ENCODE data around the gene PTGER4. TPM values are rescaled to one million over a fixed set of nuclear protein-coding genes. Genes with fewer than 3 reads are reported as not detected.
A peak's percentile ranks its signal among the peaks of the same experiment; 100 is the strongest.
"Not testable (repeated sequence)": the region's sequence is repeated elsewhere in the genome, so short reads cannot be mapped to it uniquely, and the experiment has no call there.

The PTGER4 gene
- polyA plus RNA-seq, 4 donors: 6.7 to 29.7 (median 19.1) TPM

DNA sequence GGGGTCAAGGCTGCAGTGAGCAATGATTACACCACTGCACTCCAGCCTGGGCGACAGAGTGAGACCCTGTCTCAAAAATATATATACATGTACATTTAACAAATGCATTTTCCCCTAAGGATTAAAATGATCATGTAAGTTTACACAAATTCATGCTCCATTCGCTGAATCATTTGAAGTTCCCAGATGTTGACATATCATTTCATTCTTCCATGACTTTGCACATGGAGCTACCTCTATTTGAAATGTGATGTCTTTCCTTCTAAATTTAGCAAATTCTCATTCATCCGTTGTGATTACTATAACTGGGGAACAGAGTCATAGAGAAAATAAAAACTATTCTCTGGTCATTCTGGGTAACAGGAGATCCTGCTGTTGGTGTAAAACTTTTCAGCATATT is 10.6 kb downstream of the PTGER4 start:
- peaks cover 0 to 7% of the 10 kb centered on the region in 2 donors for H3K9me3 ChIP-seq (ENCODE audit: control insufficient read depth in 2 of 2, insufficient read depth in 1 of 2, low read depth in 1 of 2, low read length in 1 of 2)
- H3K27me3 ChIP-seq (ENCODE audit: control insufficient read depth in 3 of 3, insufficient read depth in 3 of 3, low read length in 3 of 3): no peaks in the 10 kb centered on the region
- WGBS, 3 donors: 58 to 65% (median 63%) methylated on average over 3 of the region's 3 CpGs
- H3K4me3 ChIP-seq (ENCODE audit: low read depth in 1 of 3, low read length in 3 of 3): no peak overlapping the region
- peaks cover 0 to 4% (median 0%) of the 10 kb centered on the region in 3 donors for H3K4me1 ChIP-seq (ENCODE audit: control insufficient read depth in 3 of 3, insufficient read depth in 2 of 3, low read depth in 1 of 3, low read length in 2 of 3)
- peaks cover 10 to 27% (median 21%) of the 10 kb centered on the region in 3 donors for H3K36me3 ChIP-seq (ENCODE audit: control insufficient read depth in 3 of 3, insufficient read depth in 2 of 3, low read depth in 1 of 3, low read length in 3 of 3)
- no peak overlapping the region for H3K27ac ChIP-seq (ENCODE audit: low read depth in 1 of 3, low read length in 2 of 3)
- FAIRE-seq (no peak), DNase-seq (no peak)

DNA sequence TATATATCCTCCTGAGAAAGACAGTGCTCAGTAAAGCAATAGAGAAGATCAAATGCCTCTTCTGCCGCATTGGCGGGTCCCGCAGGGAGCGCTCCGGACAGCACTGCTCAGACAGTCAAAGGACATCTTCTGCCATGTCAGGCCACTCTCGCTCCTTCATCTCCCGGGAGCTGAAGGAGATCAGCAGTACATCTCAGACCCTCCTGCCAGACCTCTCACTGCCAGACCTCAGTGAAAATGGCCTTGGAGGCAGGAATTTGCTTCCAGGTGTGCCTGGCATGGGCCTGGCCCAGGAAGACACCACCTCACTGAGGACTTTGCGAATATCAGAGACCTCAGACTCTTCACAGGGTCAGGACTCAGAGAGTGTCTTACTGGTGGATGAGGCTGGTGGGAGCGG is 12.2 kb downstream of the PTGER4 start:
- Histone ChIP-seq H3K4me3 (ENCODE audit: low read depth in 1 of 3, low read length in 3 of 3) (no peak overlapping the region), H3K27me3 (ENCODE audit: control insufficient read depth in 3 of 3, insufficient read depth in 3 of 3, low read length in 3 of 3) (no peaks in the 10 kb centered on the region), H3K36me3 (ENCODE audit: control insufficient read depth in 3 of 3, insufficient read depth in 2 of 3, low read depth in 1 of 3, low read length in 3 of 3) (peaks cover 10 to 27% (median 16%) of the 10 kb centered on the region in 3 donors), H3K4me1 (ENCODE audit: control insufficient read depth in 3 of 3, insufficient read depth in 2 of 3, low read depth in 1 of 3, low read length in 2 of 3) (no peaks in the 10 kb centered on the region), H3K9me3 (ENCODE audit: control insufficient read depth in 2 of 2, insufficient read depth in 1 of 2, low read depth in 1 of 2, low read length in 1 of 2) (peaks cover 0 to 7% of the 10 kb centered on the region in 2 donors), H3K27ac (ENCODE audit: low read depth in 1 of 3, low read length in 2 of 3) (no peak overlapping the region)
- FAIRE-seq: no peak
- 96 to 99% (median 97%) methylated on average over 9 of the region's 9 CpGs for WGBS, 3 donors
- no peak for DNase-seq

DNA sequence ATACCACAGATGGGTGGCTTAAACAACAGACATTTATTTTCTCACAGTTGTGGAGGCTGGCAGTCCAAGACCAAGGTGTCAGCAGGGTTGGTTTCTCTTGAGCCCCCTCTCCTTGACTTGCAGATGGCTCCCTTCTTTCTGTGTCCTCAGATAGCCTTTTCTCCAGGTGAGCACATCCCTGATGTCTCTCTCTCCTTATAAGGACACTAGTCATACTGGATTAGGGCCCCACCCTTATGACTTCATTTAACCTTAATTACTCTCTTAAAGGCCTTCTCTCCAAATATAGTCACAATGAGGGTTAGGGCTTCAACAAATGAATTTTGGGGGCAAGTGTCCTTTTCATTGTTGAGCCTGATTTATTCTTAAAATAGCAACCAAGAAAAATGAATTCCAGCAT is 14.7 kb downstream of the PTGER4 start:
- DNase-seq: no peak
- Histone ChIP-seq H3K4me1 (ENCODE audit: control insufficient read depth in 3 of 3, insufficient read depth in 2 of 3, low read depth in 1 of 3, low read length in 2 of 3) (no peaks in the 10 kb centered on the region), H3K36me3 (ENCODE audit: control insufficient read depth in 3 of 3, insufficient read depth in 2 of 3, low read depth in 1 of 3, low read length in 3 of 3) (peaks cover 10 to 22% (median 16%) of the 10 kb centered on the region in 3 donors), H3K27me3 (ENCODE audit: control insufficient read depth in 3 of 3, insufficient read depth in 3 of 3, low read length in 3 of 3) (no peaks in the 10 kb centered on the region), H3K4me3 (ENCODE audit: low read depth in 1 of 3, low read length in 3 of 3) (no peak overlapping the region), H3K9me3 (ENCODE audit: control insufficient read depth in 2 of 2, insufficient read depth in 1 of 2, low read depth in 1 of 2, low read length in 1 of 2) (peaks cover 0 to 7% of the 10 kb centered on the region in 2 donors), H3K27ac (ENCODE audit: low read depth in 1 of 3, low read length in 2 of 3) (no peak overlapping the region)
- no peak for FAIRE-seq

DNA sequence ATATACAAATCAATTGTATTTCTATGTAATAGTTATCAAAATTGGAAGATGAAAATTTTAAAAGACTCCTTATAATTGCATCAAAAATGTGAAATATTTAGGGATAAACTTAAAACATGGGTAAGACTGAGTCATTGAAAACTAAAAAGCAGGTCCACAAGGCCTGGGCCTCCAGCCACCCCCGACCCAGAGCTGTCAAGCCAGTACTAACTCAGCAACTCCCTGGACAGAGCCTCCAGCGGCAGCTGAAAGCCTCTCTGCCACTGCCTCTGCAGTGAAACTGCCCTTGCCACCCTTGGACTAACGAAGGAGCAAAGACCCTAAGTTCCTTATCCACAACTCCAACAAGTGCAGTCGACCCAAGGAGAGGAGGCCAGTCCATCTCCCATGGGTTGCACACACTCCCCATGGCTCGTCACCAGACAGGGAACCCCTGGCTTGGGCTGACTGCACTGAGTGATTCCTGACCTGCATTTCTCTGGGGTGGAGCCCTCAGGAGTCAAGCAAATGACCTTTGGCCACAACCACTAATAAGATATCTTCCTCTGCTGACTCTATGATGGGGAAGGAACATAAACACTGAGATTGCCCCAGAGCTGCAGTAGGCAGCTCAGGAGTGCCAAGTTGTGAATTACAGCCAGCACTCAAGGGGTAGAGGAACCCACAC is 20.5 kb downstream of the PTGER4 start:
- no peaks in the 10 kb centered on the region for H3K27me3 ChIP-seq (ENCODE audit: control insufficient read depth in 3 of 3, insufficient read depth in 3 of 3, low read length in 3 of 3)
- peaks cover 0 to 9% (median 5%) of the 10 kb centered on the region in 3 donors for H3K4me1 ChIP-seq (ENCODE audit: control insufficient read depth in 3 of 3, insufficient read depth in 2 of 3, low read depth in 1 of 3, low read length in 2 of 3)
- DNase-seq (peak; percentile 83 to 91), FAIRE-seq (no peak)
- no peaks in the 10 kb centered on the region for H3K36me3 ChIP-seq (ENCODE audit: control insufficient read depth in 3 of 3, insufficient read depth in 2 of 3, low read depth in 1 of 3, low read length in 3 of 3)
- peaks cover 0 to 4% of the 10 kb centered on the region in 2 donors for H3K9me3 ChIP-seq (ENCODE audit: control insufficient read depth in 2 of 2, insufficient read depth in 1 of 2, low read depth in 1 of 2, low read length in 1 of 2)
- 60 to 80% (median 72%) methylated on average over 5 of the region's 5 CpGs for WGBS, 3 donors
- peak overlapping the region in 1 of 3 donors; percentile 60 for H3K27ac ChIP-seq (ENCODE audit: low read depth in 1 of 3, low read length in 2 of 3)
- H3K4me3 ChIP-seq (ENCODE audit: low read depth in 1 of 3, low read length in 3 of 3): no peak overlapping the region

DNA sequence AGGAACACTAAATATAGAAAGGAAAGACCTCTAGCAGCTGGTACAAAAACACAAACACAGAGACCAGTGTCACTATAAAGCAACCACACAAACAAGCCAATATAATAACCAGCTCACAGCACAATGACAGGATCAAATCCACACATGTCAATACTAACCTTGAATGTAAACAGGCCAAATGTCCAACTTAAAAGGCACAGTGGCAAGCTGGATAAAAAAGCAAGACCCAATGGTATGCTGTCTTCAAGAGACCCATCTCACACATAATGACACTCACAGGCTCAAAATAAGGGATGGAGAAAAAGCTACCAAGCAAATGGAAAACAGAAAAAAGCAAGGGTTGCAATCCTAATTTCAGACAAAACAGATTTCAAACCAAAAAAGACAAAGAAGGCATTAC is 22.3 kb downstream of the PTGER4 start:
- FAIRE-seq; DNase-seq; H3K4me3 ChIP-seq (ENCODE audit: low read depth in 1 of 3, low read length in 3 of 3); H3K36me3 ChIP-seq (ENCODE audit: control insufficient read depth in 3 of 3, insufficient read depth in 2 of 3, low read depth in 1 of 3, low read length in 3 of 3); H3K27ac ChIP-seq (ENCODE audit: low read depth in 1 of 3, low read length in 2 of 3); H3K9me3 ChIP-seq (ENCODE audit: control insufficient read depth in 2 of 2, insufficient read depth in 1 of 2, low read depth in 1 of 2, low read length in 1 of 2); H3K4me1 ChIP-seq (ENCODE audit: control insufficient read depth in 3 of 3, insufficient read depth in 2 of 3, low read depth in 1 of 3, low read length in 2 of 3); H3K27me3 ChIP-seq (ENCODE audit: control insufficient read depth in 3 of 3, insufficient read depth in 3 of 3, low read length in 3 of 3): not testable (repeated sequence)

DNA sequence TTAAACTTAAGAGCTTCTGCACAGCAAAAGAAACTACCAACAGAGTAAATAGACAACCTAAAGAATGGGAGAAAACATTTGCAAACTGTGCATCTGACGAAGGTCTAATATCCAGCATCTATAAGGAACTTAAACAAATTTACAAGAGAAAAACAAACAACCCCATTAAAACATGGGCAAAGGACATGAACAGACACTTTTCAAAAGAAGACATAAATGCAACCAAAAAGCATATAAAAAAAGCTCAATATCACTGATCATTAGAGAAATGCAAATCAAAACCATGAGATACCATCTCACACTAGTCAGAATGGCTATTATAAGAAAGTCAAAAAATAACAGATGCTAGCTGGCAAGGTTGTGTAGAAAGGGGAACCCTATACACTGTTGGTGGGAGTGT is 25.8 kb downstream of the PTGER4 start:
- H3K27ac ChIP-seq (ENCODE audit: low read depth in 1 of 3, low read length in 2 of 3); H3K4me1 ChIP-seq (ENCODE audit: control insufficient read depth in 3 of 3, insufficient read depth in 2 of 3, low read depth in 1 of 3, low read length in 2 of 3); H3K36me3 ChIP-seq (ENCODE audit: control insufficient read depth in 3 of 3, insufficient read depth in 2 of 3, low read depth in 1 of 3, low read length in 3 of 3); DNase-seq; FAIRE-seq; H3K4me3 ChIP-seq (ENCODE audit: low read depth in 1 of 3, low read length in 3 of 3); H3K27me3 ChIP-seq (ENCODE audit: control insufficient read depth in 3 of 3, insufficient read depth in 3 of 3, low read length in 3 of 3); H3K9me3 ChIP-seq (ENCODE audit: control insufficient read depth in 2 of 2, insufficient read depth in 1 of 2, low read depth in 1 of 2, low read length in 1 of 2): not testable (repeated sequence)
- WGBS, 3 donors: 95 to 100% (median 97%) methylated on average over 1 of the region's 1 CpG

DNA sequence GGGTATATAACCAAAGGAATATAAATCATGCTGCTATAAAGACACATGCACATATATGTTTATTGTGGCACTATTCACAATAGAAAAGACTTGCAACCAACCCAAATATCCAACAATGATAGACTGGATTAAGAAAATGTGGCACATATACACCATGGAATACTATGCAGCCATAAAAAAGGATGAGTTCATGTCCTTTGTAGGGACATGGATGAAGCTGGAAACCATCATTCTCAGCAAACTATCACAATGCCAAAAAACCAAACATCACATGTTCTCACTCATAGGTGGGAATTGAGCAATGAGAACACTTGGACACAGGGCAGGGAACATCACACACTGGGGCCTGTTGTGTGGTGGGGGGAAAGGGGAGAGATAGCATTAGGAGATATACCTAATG is 30.9 kb downstream of the PTGER4 start:
- FAIRE-seq; H3K4me3 ChIP-seq (ENCODE audit: low read depth in 1 of 3, low read length in 3 of 3); H3K9me3 ChIP-seq (ENCODE audit: control insufficient read depth in 2 of 2, insufficient read depth in 1 of 2, low read depth in 1 of 2, low read length in 1 of 2); DNase-seq; H3K27ac ChIP-seq (ENCODE audit: low read depth in 1 of 3, low read length in 2 of 3); H3K4me1 ChIP-seq (ENCODE audit: control insufficient read depth in 3 of 3, insufficient read depth in 2 of 3, low read depth in 1 of 3, low read length in 2 of 3); H3K27me3 ChIP-seq (ENCODE audit: control insufficient read depth in 3 of 3, insufficient read depth in 3 of 3, low read length in 3 of 3); H3K36me3 ChIP-seq (ENCODE audit: control insufficient read depth in 3 of 3, insufficient read depth in 2 of 3, low read depth in 1 of 3, low read length in 3 of 3): not testable (repeated sequence)

DNA sequence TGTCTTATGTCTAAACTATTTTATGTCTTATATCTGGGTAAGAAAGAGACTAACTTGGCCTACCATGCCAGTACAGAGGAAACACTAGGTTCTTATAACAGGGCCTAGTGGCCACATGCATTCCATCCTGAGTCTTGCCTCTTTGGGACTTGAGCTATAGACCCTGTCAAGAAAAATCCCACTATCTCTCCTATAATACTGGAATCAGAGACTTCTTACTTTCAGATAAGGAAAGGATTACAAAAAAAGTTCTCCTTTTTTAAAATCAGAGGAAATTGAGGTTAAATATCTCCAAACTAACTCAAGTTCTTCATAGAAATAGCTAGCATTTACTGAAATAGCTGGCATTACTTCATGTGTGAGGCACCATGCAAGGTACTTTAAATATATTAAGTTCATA is 34.3 kb downstream of the PTGER4 start:
- DNase-seq (no peak), FAIRE-seq (no peak)
- Histone ChIP-seq H3K4me3 (ENCODE audit: low read depth in 1 of 3, low read length in 3 of 3) (no peak overlapping the region), H3K27me3 (ENCODE audit: control insufficient read depth in 3 of 3, insufficient read depth in 3 of 3, low read length in 3 of 3) (no peaks in the 10 kb centered on the region), H3K9me3 (ENCODE audit: control insufficient read depth in 2 of 2, insufficient read depth in 1 of 2, low read depth in 1 of 2, low read length in 1 of 2) (peaks cover 0 to 3% of the 10 kb centered on the region in 2 donors), H3K36me3 (ENCODE audit: control insufficient read depth in 3 of 3, insufficient read depth in 2 of 3, low read depth in 1 of 3, low read length in 3 of 3) (peaks cover 2 to 8% (median 5%) of the 10 kb centered on the region in 3 donors), H3K27ac (ENCODE audit: low read depth in 1 of 3, low read length in 2 of 3) (no peak overlapping the region), H3K4me1 (ENCODE audit: control insufficient read depth in 3 of 3, insufficient read depth in 2 of 3, low read depth in 1 of 3, low read length in 2 of 3) (peaks cover 0 to 4% (median 3%) of the 10 kb centered on the region in 3 donors)

DNA sequence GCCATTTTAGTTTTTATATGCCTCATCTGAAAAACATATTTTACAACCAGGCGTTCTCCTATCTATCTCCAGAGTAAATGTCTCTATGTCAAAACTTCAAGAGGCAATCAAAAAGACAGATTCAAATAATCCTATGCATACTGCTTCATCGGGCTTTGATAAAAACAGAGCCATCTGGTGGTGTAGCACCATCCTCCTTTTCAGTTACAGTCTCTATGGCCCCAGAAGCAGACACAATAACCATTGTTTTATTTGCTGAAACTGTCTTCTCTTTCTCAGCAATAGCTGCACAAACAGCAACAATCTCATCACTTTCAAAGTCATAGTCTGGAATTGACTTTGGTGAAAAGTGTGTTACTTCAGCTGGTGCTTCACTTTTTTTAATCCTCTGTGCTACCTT is 36.3 kb downstream of the PTGER4 start:
- Histone ChIP-seq H3K9me3 (ENCODE audit: control insufficient read depth in 2 of 2, insufficient read depth in 1 of 2, low read depth in 1 of 2, low read length in 1 of 2) (peaks cover 0 to 5% of the 10 kb centered on the region in 2 donors), H3K4me1 (ENCODE audit: control insufficient read depth in 3 of 3, insufficient read depth in 2 of 3, low read depth in 1 of 3, low read length in 2 of 3) (peaks cover 0 to 11% (median 3%) of the 10 kb centered on the region in 3 donors), H3K36me3 (ENCODE audit: control insufficient read depth in 3 of 3, insufficient read depth in 2 of 3, low read depth in 1 of 3, low read length in 3 of 3) (peaks cover 4 to 8% (median 7%) of the 10 kb centered on the region in 3 donors), H3K4me3 (ENCODE audit: low read depth in 1 of 3, low read length in 3 of 3) (no peak overlapping the region), H3K27me3 (ENCODE audit: control insufficient read depth in 3 of 3, insufficient read depth in 3 of 3, low read length in 3 of 3) (no peaks in the 10 kb centered on the region), H3K27ac (ENCODE audit: low read depth in 1 of 3, low read length in 2 of 3) (peak overlapping the region in 1 of 3 donors; percentile 20)
- 18 to 44% (median 28%) methylated on average over 2 of the region's 2 CpGs for WGBS, 3 donors
- DNase-seq: no peak
- no peak for FAIRE-seq

Measured in small intestine (tissue), 7 donors.